GM19463 (cell line): ENCODE data around the gene TMEM187.

Experiments used
- ATAC-seq: cut with Tn5 transposase; IDR thresholded peaks from one replicate; pipeline ENCODE4 v1.9.1; 2021; ENCODE audit warnings: mild to moderate bottlenecking, moderate library complexity; ENCODE audit not compliant: unreplicated experiment

TMEM187 gene

GRCh38 chrX:154018518-154019060 is 46.0 kb downstream of the TMEM187 start:
- no peak for ATAC-seq

GRCh38 chrX:154019061-154019621 is 46.6 kb downstream of the TMEM187 start:
- ATAC-seq: peak; percentile 6

- peak; percentile 63 for ATAC-seq
These were observed 47.3 kb downstream of the TMEM187 start, which contains the start of gene IRAK1 for GRCh38 chrX:154019633-154020528. TSS of gene IRAK1 (minus strand) at chrX:154019902. CDS start at chrX:154019812, 90 bp downstream.

- no peak for ATAC-seq
These were observed 48.1 kb downstream of the TMEM187 start for GRCh38 chrX:154020536-154021115.

- no peak for ATAC-seq
These were observed 48.6 kb downstream of the TMEM187 start for GRCh38 chrX:154021131-154021611.

- ATAC-seq: no peak
These were observed 49.6 kb downstream of the TMEM187 start for GRCh38 chrX:154022108-154022507.

- no peak for ATAC-seq
These were observed 50.9 kb downstream of the TMEM187 start for GRCh38 chrX:154023276-154024000.

GRCh38 chrX:154024271-154024670 is 51.7 kb downstream of the TMEM187 start:
- ATAC-seq: no peak

GRCh38 chrX:154025230-154025629 is 52.7 kb downstream of the TMEM187 start:
- no peak for ATAC-seq

GRCh38 chrX:154026136-154027021 is 53.8 kb downstream of the TMEM187 start:
- no peak for ATAC-seq

- no peak for ATAC-seq
These were observed 54.5 kb downstream of the TMEM187 start for GRCh38 chrX:154027022-154027402.

GRCh38 chrX:154027986-154028385 is 55.4 kb downstream of the TMEM187 start:
- ATAC-seq: no peak

GRCh38 chrX:154028502-154029184 is 56.1 kb downstream of the TMEM187 start:
- no peak for ATAC-seq

GRCh38 chrX:154029439-154029838 is 56.9 kb downstream of the TMEM187 start:
- no peak for ATAC-seq

- ATAC-seq: no peak
These were observed 57.7 kb downstream of the TMEM187 start for GRCh38 chrX:154030266-154030665.

GRCh38 chrX:154030715-154031305 is 58.3 kb downstream of the TMEM187 start:
- no peak for ATAC-seq

GRCh38 chrX:154032160-154032559 is 59.6 kb downstream of the TMEM187 start:
- ATAC-seq: no peak

GRCh38 chrX:154032653-154033052 is 60.1 kb downstream of the TMEM187 start:
- ATAC-seq: no peak
